H7 (cell line): ENCODE measurements around the gene TTC7B. TPM values are rescaled to one million over a fixed set of nuclear protein-coding genes. Genes with fewer than 3 reads are reported as not detected.

Source experiments
- DNase-seq: peaks from one replicate; pipeline ENCODE4 v3.0.0; 2012
- H3K27me3 ChIP-seq: 2 replicates; pipeline ENCODE4 v1.6.0; 2011; ENCODE audit warnings: mild to moderate bottlenecking, low read length; ENCODE audit not compliant: control insufficient read depth, insufficient read depth
- H3K36me3 ChIP-seq: replicated peaks from 2 replicates; pipeline ENCODE4 v1.5.1; 2011; ENCODE audit warnings: low read length; ENCODE audit not compliant: control insufficient read depth, insufficient read depth
- H3K4me3 ChIP-seq: 2 replicates; pipeline ENCODE4 v1.5.1; 2011; ENCODE audit warnings: low read depth, mild to moderate bottlenecking, control low read depth, low read length, moderate library complexity; ENCODE audit not compliant: insufficient read depth
- total RNA-seq: library from RNA; depleted of rRNA; stranded (reverse); fragments of >200 nt; shearing (Covaris generic); gene quantifications from 2 replicates; pipeline ENCODE4 v1.2.3, GENCODE V29; 2014

The TTC7B gene
- total RNA-seq, 1 experiment from 2014 or later = 27.4 TPM

DNA sequence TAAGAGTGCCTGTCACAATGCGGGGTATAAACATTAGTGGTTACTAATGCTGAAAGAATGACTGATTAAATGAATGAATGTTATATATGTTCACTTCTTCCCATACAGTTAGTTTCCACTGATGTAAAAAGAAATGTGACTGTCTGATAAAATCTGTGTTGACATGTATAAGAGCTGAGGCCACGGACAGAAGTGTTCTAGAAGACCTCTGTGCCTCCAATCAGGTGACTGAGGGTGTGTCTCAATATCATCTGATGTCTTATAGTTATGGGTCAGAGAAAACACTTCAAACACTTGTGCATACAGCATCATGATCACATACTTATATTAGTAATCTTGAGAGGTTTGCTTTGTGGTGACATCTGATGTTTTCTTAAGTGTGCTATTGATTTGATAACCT is 183.4 kb downstream of the TTC7B start:
- Histone ChIP-seq H3K27me3 (no peaks in the 10 kb centered on the region), H3K36me3 (no peaks in the 10 kb centered on the region)

DNA sequence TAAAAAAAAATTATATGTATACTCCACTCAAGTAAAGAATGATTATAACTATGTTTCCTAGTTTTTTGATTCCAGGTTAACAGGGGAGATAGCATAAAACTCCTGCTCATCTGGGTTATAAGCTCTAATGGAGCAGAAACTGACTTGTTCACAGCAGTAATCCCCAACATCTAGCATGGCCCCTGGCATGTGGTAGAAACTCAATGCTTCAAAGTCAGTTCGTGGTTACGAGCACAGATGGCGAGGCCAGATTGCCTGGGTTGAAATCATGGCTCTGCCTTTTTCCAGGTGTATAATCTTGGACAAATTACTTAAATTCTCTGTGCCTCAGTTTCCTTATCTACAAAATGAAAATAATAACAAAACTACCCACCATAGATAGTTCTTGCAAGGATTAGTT is 183.8 kb downstream of the TTC7B start:
- Histone ChIP-seq H3K4me3 (no peak overlapping the region), H3K27me3 (no peaks in the 10 kb centered on the region), H3K36me3 (no peaks in the 10 kb centered on the region)
- no peak for DNase-seq

More for the DNA sequence above, 183.4 kb downstream of the TTC7B start:
- H3K4me3 ChIP-seq = no peak overlapping the region
- no peak for DNase-seq

DNA sequence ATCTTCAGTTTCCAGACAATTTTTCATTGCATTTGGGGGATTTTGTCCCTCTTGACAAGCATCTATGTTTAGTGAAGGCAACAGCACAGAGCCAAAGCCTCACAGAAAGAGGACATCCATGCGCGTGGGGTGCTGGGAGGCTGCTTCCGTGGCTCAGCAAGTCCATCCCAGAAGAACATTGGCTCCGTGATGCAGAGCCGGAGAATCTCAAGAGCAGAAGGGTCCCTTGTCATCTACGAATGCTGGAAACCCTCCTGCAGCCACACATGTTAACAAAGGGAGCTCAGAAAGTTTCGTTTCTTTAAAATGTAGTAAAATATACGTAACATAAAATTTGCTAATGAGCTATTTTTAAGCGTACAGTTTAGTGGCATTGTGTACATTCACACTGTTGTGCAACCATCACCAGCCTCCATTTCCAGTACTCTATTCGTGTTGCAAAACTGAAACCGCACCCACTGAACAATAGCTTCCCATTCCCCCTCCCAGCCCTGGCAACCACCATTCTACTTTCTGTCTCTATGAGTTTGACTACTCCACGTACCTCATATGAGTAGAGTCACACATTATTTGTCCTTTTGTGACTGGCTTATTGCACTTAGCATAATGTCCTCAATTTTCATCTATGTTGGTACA is 185.9 kb downstream of the TTC7B start:
- Histone ChIP-seq H3K4me3 (no peak overlapping the region), H3K27me3 (no peaks in the 10 kb centered on the region), H3K36me3 (no peaks in the 10 kb centered on the region)
- DNase-seq = no peak

DNA sequence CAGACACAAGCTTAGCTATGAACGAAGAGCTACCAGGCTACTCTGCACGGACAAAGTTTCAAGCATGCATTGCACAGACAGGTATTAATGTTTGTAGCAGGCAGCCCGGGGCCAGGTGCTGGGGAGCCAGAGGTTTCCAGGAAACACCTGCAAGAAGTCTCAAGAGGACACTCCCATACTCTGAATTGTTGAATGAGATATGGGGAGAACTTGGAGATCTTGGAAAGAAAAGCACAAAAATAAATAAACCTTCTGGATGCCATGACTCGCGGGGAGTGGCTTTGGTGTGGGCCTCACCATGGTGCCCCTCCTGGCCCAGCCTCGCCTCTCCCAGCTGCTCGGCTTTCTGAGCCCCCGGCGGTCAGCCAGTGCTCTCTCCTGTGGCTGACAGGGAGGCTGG is 186.8 kb downstream of the TTC7B start:
- DNase-seq = no peak
- Histone ChIP-seq H3K4me3 (no peak overlapping the region), H3K36me3 (no peaks in the 10 kb centered on the region), H3K27me3 (no peaks in the 10 kb centered on the region)

DNA sequence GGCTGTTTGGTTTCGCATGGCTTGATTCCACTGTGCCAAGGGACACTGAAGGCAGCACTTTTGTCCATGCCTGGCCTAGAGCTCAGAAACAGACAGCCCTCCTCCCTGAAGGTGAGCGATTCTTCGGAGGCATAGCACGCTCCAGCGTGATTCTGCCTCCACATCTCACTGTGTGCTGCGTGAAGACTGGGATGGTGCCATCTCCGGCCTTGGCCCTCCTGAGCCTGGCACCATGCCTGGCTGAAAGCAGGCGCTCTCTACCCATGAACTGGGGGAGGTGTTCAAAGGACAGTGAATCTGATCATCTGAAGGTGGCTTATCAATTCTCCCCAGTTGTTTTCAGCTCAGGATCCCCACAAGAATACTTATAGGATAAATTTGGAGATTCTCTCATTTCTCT is 187.4 kb downstream of the TTC7B start:
- no peak for DNase-seq
- Histone ChIP-seq H3K27me3 (no peaks in the 10 kb centered on the region), H3K36me3 (no peaks in the 10 kb centered on the region), H3K4me3 (no peak overlapping the region)

DNA sequence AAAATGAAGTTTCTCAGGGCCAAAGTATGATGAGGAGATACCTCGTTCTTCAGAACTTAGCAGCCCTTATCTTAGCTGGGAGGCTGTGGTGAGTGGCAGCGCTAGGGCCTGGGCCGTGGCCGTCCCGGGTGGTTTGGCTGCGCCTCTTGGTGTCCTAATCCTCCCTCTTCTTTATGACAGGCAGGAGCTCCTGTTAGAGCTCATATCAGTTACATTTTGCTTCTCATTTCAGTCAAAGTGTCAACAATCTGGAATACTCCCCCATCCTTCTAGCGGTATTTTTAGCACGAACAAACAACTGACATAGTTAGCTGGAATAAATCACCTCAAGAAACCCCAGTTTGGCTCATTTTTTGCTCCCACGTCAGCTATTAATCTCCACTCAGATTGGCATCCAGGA is 188.8 kb downstream of the TTC7B start:
- no peak overlapping the region for H3K4me3 ChIP-seq
- no peaks in the 10 kb centered on the region for H3K36me3 ChIP-seq
- no peaks in the 10 kb centered on the region for H3K27me3 ChIP-seq
- no peak for DNase-seq

DNA sequence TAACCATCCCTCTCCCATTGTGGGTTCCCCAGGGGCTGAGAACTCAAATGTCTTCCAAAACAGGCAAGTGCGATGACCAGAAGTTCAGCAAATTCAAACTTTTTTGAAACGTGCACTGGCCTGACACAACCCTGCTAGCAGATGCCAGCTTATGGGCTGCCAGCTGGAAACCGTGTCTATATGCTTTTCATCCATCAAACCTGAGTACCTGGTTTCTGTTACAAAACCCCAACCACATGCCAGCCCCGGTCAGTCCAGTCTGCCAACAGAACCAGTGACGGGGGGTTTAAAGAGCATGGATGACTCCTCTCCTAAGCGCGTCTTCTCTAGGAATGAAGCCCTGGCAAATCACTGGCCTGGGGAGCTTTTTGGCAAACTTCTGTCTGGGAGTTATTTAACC is 189.7 kb downstream of the TTC7B start:
- no peak for DNase-seq
- no peaks in the 10 kb centered on the region for H3K27me3 ChIP-seq
- H3K36me3 ChIP-seq = no peaks in the 10 kb centered on the region
- H3K4me3 ChIP-seq = no peak overlapping the region

DNA sequence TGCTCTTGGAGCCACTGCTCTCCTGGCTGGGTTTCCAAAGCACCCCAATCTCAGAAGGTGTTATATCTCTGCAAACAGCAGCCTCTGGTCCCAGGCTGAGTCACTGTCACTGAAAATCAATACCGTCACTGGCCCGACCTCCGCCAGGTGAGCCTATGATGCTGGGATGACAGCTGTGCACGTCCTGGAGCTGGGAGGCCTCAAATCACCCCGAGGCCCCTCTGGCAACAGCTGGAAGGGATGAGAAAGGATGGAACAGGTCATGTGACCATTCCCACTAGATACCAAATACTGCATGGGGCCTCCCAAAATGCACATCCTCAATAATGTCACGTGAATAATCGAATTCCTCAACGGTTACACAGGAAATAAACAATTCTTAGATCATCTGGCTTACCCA is 190.8 kb downstream of the TTC7B start:
- DNase-seq = no peak
- no peaks in the 10 kb centered on the region for H3K27me3 ChIP-seq

DNA sequence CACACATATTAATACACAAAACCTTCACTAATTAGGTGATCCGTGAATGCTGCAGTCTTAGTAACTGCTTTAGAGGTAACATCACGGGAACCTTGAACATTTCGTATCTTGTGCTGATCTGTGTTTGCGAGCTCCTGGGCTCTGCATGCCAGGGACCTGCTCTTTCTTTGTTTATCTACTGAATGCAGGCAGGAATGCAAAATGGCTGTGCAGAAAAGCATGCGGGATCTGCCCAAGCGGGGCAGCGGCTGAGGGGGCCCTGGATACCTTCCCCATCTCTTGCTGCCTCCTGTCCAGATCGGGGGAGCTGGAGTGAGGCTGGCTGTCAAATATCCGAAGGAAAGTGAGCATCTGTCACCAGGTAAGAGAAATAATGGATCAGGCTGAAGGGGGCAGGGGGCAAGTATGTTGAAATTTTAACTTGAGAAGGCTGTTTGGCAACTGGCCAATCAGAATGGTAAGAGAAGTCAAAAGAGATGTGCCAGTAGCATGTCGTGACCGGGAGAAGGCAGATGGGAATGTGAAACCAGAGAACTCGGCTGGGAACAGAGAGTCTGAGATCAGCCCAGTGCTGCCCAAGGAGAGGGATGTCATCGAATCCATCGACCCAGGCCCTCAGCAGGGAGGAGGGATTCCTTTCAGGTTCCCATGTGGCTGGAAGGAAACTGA is 191.4 kb downstream of the TTC7B start:
- no peaks in the 10 kb centered on the region for H3K27me3 ChIP-seq
- no peak overlapping the region for H3K4me3 ChIP-seq
- DNase-seq = peak; percentile 60
- H3K36me3 ChIP-seq = no peaks in the 10 kb centered on the region

More for the DNA sequence above, 190.8 kb downstream of the TTC7B start:
- Histone ChIP-seq H3K36me3 (no peaks in the 10 kb centered on the region), H3K4me3 (no peak overlapping the region)

DNA sequence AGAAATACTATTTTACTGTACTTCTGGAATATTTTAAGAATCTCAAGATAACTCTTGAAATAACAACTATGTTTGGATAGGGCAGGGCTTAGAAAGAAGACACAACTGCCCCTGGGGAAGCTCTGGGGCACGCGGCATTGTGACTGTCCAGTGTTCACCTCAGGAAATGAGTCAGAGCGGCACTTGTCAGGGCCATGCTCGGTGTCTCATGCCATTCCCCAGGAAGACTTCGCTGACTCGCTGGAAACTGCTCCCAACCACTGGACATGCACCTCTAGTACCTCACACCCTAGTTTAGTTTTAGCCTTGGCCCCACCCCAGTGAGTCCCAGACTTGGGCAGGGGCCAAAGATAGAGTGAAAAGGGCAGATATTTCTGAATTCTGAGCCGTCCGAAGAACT is 192.0 kb downstream of the TTC7B start:
- DNase-seq = no peak
- Histone ChIP-seq H3K27me3 (no peaks in the 10 kb centered on the region), H3K36me3 (no peaks in the 10 kb centered on the region), H3K4me3 (no peak overlapping the region)

DNA sequence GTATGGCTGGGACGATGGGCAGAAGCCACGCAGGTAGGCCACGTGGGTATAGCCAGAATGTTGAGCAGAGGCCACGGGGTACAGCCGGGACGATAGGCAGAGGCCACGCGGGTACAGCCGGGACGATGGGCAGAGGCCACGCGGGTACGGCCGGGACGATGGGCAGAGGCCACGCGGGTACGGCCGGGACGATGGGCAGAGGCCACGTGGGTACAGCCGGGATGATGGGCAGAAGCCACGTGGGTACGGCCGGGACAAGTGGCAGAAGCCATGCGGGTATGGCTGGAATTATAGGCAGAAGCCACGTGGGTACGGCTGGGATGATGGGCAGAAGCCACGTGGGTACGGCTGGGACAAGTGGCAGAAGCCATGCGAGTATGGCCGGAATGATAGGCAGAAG is 195.0 kb downstream of the TTC7B start:
- no peak for DNase-seq
- Histone ChIP-seq H3K36me3 (no peaks in the 10 kb centered on the region), H3K27me3 (no peaks in the 10 kb centered on the region), H3K4me3 (no peak overlapping the region)

DNA sequence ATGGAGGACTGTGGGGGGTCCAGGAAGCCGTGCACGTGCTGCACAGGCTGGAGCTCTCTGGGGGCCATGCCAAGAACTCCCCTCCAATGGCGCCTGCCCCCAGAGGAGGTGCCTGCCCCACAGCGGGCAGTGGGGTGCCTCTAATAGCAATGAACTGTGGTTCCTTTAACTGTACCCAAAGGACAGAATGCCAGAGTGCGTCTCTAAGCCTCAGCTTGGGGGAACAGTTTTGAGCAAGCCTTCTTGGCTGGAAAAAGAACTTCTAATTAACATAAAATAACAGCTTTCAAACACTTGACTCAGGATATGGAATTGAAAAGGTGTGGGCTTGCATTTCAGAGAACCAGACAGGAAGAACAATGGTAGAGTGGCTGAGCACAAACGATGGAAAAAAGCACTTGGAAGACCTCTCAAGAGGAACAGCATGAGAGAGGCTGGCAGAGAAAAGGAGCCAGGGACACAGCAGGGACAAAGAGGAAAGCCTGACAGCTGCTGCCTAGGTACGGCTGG is 195.6 kb downstream of the TTC7B start:
- Histone ChIP-seq H3K27me3 (no peaks in the 10 kb centered on the region), H3K36me3 (no peaks in the 10 kb centered on the region), H3K4me3 (no peak overlapping the region)
- DNase-seq = no peak

DNA sequence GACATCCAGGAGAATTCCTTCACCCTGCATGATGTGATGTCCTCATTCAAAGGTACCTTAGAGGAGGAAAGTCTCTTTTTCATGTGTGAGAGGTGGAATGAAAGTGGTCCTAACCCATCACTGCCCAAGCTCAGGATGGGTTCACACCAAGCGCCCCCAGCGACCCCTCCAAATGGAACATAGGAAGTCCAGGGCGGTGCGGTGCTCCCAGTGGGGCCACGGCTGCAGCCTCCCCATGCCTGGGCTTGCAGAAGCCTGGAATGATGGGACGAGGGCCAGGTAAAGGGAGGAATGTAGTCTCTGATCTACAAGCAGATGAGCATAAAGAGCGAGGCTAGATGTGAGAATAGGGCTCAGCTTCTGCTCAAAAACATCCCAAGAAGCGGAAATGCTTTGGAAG is 196.3 kb downstream of the TTC7B start:
- no peaks in the 10 kb centered on the region for H3K27me3 ChIP-seq
- no peaks in the 10 kb centered on the region for H3K36me3 ChIP-seq
- DNase-seq = no peak
- H3K4me3 ChIP-seq = no peak overlapping the region

DNA sequence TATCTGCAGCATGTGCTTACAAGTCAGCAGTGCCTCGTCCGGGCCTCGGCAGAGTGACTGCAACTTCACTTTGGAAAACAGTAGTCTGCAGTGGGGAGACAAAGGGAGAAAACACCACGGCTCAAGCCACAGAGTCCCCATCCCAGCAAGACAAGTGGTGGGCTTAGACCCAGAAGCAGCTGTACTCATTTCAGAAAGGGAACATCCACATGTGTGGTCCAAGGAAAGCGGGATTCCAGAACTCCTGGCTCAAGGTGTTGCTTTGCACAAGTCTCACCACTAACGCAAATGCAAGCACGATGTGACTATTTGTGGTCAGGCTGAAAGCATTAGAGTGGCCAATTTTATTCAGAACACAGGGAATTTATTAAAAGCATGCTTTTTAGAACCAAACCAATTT is 198.3 kb downstream of the TTC7B start:
- Histone ChIP-seq H3K27me3 (no peaks in the 10 kb centered on the region), H3K36me3 (no peaks in the 10 kb centered on the region; the same call in 1 of the 2 replicates), H3K4me3 (no peak overlapping the region)
- DNase-seq = no peak

DNA sequence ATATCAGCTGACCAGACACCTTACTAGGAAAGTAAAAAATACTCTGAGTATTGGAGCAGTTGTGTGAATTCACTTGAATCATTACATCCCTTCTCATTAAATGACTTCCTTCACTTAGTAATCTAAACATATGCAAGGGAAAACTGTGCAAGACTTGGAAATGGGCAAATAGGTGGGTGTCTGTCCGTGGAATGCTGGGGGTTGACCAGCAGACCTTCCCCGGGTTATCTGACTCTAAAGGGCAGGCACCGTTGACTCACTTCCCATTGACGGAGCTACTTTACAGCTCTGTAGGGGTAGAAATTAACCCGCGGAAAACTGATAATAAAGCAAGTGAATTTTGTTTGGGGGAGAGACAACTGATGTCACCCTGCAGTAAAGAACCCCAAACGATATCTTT is 199.3 kb downstream of the TTC7B start:
- no peaks in the 10 kb centered on the region; the same call in 1 of the 2 replicates for H3K36me3 ChIP-seq
- DNase-seq = no peak
- no peaks in the 10 kb centered on the region for H3K27me3 ChIP-seq
- no peak overlapping the region for H3K4me3 ChIP-seq
